ENCODE results near the gene HNRNPH1.
"Not testable (repeated sequence)": the region's sequence is repeated elsewhere in the genome, so short reads cannot be mapped to it uniquely, and the experiment has no call there.

Gene HNRNPH1

DNA sequence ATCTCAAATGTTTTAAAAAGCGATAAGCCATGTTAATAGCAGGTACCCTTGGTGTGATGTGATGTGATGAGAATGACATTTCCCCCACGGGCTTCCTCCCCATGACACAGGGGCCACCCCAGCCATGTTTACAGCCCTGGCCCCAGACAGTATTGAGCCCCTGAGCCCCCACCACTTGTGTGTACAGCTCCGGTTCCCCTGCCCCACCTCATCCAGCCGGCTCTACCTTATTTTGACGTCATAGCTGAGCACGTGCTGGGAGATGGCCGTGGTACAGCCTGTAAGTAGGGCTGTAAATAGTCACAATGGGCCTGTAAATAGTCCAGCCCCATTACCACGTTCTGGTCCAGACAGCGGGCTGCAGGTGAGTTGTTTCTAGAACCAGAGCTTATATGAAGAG, 24.9 kb upstream of the HNRNPH1 start:
- ATAC-seq: no peak
- TF ChIP-seq CSDC2 (CRISPR knock-in tag; IDR thresholded peaks at IDR 0.05) (no peak), ISL1 (CRISPR knock-in tag; IDR thresholded peaks at IDR 0.05) (no peak), ZNF8 (CRISPR knock-in tag; IDR thresholded peaks at IDR 0.05) (no peak), OSR1 (CRISPR knock-in tag; IDR thresholded peaks at IDR 0.05) (no peak), ARNTL (CRISPR knock-in tag; IDR thresholded peaks at IDR 0.05; ENCODE audit: borderline replicate concordance, low read depth) (no peak)
- TF ChIP-seq, protein P1, sequence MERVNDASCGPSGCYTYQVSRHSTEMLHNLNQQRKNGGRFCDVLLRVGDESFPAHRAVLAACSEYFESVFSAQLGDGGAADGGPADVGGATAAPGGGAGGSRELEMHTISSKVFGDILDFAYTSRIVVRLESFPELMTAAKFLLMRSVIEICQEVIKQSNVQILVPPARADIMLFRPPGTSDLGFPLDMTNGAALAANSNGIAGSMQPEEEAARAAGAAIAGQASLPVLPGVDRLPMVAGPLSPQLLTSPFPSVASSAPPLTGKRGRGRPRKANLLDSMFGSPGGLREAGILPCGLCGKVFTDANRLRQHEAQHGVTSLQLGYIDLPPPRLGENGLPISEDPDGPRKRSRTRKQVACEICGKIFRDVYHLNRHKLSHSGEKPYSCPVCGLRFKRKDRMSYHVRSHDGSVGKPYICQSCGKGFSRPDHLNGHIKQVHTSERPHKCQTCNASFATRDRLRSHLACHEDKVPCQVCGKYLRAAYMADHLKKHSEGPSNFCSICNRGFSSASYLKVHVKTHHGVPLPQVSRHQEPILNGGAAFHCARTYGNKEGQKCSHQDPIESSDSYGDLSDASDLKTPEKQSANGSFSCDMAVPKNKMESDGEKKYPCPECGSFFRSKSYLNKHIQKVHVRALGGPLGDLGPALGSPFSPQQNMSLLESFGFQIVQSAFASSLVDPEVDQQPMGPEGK (CRISPR knock-in tag; IDR thresholded peaks at IDR 0.05; ENCODE audit: borderline replicate concordance): no peak
- TF ChIP-seq, protein P2, sequence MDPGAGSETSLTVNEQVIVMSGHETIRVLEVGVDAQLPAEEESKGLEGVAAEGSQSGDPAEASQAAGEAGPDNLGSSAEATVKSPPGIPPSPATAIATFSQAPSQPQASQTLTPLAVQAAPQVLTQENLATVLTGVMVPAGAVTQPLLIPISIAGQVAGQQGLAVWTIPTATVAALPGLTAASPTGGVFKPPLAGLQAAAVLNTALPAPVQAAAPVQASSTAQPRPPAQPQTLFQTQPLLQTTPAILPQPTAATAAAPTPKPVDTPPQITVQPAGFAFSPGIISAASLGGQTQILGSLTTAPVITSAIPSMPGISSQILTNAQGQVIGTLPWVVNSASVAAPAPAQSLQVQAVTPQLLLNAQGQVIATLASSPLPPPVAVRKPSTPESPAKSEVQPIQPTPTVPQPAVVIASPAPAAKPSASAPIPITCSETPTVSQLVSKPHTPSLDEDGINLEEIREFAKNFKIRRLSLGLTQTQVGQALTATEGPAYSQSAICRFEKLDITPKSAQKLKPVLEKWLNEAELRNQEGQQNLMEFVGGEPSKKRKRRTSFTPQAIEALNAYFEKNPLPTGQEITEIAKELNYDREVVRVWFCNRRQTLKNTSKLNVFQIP (CRISPR knock-in tag; IDR thresholded peaks at IDR 0.05; ENCODE audit: borderline replicate concordance, low read depth): no peak
- TF ChIP-seq, protein P3, sequence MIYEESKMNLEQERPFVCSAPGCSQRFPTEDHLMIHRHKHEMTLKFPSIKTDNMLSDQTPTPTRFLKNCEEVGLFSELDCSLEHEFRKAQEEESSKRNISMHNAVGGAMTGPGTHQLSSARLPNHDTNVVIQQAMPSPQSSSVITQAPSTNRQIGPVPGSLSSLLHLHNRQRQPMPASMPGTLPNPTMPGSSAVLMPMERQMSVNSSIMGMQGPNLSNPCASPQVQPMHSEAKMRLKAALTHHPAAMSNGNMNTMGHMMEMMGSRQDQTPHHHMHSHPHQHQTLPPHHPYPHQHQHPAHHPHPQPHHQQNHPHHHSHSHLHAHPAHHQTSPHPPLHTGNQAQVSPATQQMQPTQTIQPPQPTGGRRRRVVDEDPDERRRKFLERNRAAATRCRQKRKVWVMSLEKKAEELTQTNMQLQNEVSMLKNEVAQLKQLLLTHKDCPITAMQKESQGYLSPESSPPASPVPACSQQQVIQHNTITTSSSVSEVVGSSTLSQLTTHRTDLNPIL (CRISPR knock-in tag; IDR thresholded peaks at IDR 0.05; ENCODE audit: low read depth): no peak

DNA sequence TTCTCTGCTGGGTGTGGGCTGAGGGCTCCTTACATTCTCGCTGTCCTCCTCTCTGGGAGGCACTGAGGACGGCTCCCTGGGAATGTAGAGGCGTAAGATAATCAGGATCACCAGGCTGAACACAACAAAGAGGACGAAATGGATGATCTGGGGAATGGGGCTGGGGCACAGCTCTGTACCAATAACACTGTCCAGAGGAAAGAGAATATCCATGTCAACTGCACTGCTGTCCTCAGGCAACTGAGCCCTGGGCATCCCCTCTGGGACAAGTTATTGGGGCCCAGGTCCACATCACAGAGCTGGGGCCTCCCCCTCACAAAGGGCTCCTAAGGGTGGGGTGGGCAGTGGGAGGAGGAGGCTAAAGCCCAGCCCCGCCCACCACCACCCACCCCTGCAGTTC, 21.3 kb upstream of the HNRNPH1 start:
- not testable (repeated sequence) for ATAC-seq

DNA sequence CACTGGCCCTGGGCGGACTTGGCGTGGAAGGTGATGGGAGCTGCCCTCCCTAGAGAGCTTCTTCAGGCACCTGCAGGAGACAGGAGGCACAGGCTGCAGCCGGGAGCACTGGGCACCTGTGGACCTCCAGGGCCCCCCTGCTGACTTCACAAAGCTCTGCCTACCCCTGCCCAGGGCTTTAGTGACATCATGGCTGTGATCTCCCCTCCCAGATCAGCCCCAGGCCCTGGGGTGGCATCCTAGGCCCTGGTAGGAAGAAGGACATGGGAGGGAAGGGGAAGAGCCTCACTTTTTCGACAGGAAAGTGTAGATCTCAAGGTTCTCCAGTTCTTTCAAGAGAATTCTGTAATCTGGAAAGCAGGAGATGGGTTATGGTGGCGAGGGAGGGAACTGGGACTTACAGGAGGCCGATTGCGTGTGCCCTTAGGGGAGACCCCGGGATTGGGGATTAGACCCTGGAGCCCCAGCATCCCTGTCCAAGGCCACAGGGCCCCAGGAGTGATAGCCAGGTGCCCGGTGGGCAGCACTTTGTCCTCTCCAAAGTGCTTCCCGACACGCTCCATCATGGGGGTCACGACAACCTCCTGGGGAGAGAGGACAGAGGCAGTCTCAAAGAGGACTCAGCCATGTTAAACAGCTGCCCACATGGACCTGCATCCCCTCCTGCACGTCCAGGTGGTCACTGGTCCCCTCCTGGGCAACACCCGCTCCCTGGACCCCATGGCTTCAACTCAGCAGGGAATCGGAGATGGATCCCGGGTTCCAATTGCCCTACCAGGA, 19.9 kb upstream of the HNRNPH1 start:
- ATAC-seq: not testable (repeated sequence)

DNA sequence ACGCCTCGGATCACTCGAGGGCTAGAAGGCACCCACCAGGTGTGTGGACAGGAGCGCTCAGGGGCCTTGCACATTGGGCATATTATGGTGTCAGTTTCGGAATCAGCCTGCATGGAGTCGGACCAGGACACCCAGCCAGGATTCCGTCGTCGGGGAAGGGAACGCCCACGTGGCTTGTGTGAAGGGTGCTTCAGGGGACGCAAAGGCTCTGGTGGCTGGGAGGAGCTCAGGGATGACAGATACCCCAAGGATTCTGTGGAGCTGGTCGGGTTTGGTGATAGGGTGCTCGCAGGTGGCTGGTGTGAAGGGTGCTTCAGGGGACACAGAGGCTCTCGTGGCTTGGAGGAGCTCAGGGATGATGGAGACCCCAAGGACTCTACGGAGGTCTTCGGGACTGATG, 19.2 kb upstream of the HNRNPH1 start:
- not testable (repeated sequence) for ATAC-seq

DNA sequence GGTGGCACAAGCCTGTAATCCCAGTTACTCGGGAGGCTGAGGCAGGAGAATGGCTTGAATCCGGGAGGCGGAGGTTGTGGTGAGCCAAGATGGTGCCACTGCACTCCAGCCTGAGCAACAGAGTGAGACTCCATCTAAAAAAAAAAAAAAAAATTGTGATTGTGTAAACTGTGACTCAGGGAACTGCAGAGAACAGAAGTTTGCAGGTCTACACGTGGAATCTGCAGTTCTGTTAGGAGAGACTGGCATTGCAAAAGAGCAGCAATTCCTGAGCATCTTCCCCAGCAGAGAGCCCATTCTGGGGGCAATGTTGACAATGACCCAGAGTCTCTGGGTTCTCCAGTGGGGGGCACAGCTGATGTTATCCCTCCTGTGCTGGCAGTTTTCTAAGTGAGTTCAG, 18.3 kb upstream of the HNRNPH1 start:
- ATAC-seq: not testable (repeated sequence)

DNA sequence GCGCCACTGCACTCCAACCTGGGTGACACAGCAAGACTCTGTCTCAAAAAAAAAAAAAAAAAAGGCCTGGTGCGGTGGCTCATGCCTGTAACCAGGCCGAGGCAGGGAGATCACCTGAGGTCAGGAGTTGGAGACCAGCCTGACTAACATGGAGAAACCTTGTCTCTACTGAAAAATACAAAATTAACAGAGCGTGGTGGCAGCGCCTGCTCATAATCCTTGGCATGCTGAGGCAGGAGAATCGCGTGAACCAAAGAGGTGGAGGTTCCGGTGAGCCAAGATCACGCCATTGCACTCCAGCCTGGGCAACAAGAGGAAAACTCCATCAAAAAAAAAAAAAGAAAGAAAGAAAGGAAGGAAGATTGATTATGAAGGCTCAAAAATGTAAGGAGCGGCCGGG, 15.8 kb upstream of the HNRNPH1 start:
- ATAC-seq: not testable (repeated sequence)

DNA sequence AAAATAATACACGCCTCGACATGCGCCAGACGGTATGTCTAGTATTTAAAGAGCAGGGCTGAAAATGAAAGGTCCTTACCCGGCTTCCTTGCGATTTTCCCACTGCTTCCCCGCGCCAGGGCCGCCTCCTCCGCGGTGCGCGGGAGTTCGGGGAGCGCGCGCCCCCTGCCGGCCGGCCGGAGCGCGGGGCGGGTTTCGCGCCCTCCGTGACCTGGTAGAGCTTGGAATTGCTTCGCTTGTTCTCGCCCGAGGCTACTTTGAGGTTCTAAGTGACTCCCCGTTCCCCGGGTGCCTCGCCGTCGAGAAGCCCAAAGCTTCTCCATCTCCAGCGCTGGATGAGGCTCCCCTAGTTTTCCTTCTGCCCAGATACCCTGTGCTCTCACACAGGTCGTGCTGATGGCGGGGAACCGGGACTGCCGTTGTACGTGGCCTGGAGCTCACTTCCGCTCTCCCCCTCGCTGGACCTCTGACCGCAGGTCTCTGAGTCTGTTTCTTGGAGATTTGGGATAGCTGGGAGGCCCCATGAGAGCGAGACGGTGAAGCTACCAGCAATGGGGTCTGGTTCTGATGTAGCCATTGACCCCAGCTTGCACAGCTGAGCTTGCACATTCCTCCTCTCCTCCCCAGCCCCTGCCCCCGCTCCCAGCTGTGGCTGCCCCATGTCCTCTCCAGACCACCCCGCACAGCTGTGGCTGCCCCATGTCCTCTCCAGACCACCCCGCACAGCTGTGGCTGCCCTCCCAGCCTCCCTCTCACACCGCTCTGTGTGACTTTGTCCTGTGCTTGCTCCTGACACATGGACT, 11.1 kb upstream of the HNRNPH1 start:
- ATAC-seq: peak; percentile 98

DNA sequence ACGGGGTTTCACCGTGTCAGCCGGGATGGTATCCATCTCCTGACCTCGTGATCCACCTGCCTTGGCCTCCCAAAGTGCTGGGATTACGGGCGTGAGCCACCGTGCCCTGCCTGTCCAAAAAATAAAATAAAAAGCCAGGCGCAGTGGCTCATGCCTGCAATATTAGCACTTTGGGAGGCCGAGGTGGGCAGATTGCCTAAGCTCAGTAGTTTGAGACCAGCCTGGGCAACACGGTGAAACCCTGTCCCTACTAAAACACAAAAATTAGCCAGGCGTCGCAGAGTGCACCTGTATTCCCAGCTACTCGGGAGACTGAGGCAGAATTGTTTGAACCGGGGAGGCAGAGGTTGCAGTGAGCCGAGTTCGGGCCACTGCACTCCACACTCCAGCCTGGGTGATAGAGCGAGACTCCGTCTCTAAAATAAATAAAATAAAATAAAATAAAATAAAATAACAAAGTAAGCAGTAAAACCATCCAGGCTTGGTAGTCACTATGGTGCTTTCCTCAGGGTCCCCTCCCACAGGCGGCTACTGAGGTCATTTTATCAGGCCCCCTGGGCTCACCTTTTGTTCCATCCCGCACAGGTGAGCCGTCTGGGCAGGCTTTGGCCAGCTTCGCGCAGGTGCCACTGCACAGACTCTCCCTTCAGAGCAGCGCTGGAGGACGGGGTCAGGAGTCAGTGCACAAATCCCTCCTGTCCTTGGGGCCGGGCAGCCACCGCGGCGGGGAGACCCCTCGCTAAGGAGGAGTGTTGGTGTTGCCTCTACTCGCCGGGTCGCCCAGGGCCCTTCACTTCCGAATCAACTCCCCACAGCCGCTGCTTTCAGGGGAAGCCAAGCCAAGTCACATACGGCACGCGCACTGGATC, 10.3 kb upstream of the HNRNPH1 start:
- not testable (repeated sequence) for ATAC-seq

DNA sequence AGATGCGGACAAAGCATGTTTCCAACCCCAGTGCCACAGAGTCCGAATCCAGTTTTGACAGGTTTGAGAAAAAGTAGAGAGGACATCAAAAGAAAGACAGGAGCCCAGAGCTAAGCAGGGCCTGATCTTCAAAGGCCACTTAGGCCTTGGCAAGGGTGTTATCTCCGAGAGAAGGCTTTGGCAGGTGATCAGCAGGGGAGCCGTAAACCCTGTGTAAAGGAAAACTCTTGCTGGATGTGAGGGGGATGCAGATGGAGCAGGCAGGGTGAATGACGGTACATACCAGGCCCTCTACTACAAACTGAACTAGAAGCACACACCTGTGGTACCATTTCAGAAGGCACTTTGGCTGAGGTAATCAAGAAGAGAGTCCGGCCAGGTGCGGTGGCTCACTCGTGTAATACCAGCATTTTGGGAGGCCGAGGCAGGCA, 1.4 kb upstream of the HNRNPH1 start:
- no peak for TF ChIP-seq ZNF70 (CRISPR knock-in tag; IDR thresholded peaks at IDR 0.05)
- TF ChIP-seq, protein P3 (CRISPR knock-in tag; IDR thresholded peaks at IDR 0.05; ENCODE audit: low read depth): no peak
- no peak for TF ChIP-seq TOX (CRISPR knock-in tag; IDR thresholded peaks at IDR 0.05; ENCODE audit: borderline replicate concordance)
- no peak for ATAC-seq

Measured in SK-N-SH treated with all-trans-retinoic acid at 6 μM for 48 hours (cell line).